ENCODE data around the gene LHX3. TPM values are rescaled to one million over a fixed set of nuclear protein-coding genes. Genes with fewer than 3 reads are reported as not detected.

The LHX3 gene
- total RNA-seq, 6 experiments from 2014 or later: not detected

DNA sequence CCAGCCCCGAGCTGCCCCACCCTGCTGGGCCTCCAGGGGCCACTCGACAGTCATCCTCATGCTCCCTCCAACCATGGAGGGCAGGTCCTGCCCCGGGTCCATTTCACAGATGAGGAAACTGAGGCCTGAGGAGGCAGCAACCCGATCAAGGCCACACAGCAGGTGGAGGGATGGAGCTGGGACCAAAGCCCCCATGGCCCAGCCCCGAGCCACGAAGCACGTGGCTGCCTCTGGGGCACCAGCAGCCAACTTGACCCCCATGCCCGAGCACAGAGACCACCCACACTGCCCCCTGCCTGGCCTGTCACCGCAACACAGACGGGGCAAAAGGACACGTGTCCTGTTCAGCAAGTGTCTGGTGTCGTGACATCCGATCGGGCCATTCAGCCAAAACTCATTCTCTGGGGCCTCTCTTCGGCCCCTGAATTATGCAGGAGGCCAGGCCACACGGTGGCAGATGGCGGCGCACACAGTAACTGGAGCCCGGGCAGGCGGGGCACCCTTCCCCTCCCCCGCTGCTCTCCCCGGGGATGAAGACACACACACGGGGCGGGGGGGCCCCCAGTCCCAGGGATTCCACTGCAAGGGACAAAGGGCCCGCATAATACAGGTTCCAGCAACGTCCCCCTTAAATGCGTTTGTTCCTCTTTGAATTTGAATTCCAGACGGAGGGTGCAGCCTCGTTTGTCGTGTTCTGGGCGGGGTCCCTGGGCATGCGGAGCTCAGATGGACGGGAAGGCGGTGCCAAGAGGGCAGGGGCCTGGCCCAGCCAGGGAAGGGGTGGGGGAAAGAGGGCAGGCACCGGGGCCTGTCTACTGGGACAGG lies 56.8 kb downstream of the LHX3 start:
- TF ChIP-seq, protein P1, sequence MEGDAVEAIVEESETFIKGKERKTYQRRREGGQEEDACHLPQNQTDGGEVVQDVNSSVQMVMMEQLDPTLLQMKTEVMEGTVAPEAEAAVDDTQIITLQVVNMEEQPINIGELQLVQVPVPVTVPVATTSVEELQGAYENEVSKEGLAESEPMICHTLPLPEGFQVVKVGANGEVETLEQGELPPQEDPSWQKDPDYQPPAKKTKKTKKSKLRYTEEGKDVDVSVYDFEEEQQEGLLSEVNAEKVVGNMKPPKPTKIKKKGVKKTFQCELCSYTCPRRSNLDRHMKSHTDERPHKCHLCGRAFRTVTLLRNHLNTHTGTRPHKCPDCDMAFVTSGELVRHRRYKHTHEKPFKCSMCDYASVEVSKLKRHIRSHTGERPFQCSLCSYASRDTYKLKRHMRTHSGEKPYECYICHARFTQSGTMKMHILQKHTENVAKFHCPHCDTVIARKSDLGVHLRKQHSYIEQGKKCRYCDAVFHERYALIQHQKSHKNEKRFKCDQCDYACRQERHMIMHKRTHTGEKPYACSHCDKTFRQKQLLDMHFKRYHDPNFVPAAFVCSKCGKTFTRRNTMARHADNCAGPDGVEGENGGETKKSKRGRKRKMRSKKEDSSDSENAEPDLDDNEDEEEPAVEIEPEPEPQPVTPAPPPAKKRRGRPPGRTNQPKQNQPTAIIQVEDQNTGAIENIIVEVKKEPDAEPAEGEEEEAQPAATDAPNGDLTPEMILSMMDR (IDR thresholded peaks at IDR 0.05): no peak
- Mint-ChIP-seq H3K36me3 (ENCODE audit: low read depth) (no peaks in the 10 kb centered on the region), H3K27ac (no peak overlapping the region), H3K27me3 (ENCODE audit: insufficient read depth) (peaks cover 26% of the 10 kb centered on the region), H3K9me3 (no peaks in the 10 kb centered on the region), H3K4me3 (no peak overlapping the region), H3K4me1 (ENCODE audit: low read depth) (no peaks in the 10 kb centered on the region)
- DNase-seq: no peak

DNA sequence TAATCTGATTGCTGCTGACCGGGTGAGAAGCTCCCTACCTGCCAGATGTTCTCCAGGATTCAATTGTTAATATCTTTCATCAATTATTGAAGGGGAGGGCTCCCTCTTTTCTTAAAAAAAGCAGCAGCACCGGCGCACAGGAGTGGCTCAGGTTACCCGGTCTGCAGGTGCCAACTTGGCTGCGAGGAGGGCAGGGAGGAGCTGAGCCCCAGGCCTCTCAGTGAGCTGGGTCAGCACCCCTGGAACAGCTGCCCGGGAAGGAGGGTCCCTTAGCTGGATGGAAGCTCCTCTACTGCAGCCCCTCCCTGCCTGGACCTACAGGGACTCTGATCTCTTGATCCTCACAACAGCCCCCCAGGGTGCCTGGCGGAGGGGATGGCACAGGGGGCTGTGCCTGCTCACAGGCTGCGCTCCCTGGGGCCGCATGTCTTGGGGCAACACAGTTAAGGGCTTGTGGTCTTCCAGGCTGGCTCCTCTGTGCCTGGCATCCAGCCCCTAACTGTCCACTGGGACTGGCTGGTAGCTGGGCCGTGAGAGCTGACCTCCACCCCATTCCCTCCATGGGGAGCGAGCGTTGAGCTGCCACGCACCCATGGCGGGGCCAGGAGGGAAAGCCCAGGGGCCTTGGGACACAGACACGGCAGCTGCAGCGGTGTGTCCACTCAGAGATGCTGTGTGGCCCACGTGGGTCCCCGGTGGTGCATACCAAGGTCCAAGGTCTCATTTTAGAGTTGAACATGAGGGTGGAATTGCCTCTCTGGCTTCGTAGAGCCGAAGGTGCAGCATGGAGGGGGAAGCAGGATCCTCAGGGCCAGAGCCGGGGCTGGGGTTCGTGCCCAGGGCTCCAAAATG lies 57.7 kb downstream of the LHX3 start:
- DNase-seq: no peak
- H3K4me3 Mint-ChIP-seq: no peak overlapping the region
- H3K9me3 Mint-ChIP-seq: no peaks in the 10 kb centered on the region
- H3K27ac Mint-ChIP-seq: no peak overlapping the region
- peaks cover 26% of the 10 kb centered on the region for H3K27me3 Mint-ChIP-seq (ENCODE audit: insufficient read depth)
- H3K4me1 Mint-ChIP-seq (ENCODE audit: low read depth): no peaks in the 10 kb centered on the region
- no peaks in the 10 kb centered on the region for H3K36me3 Mint-ChIP-seq (ENCODE audit: low read depth)
- TF ChIP-seq, protein P1 (IDR thresholded peaks at IDR 0.05): no peak

Other genes with a start within 250 kb of the LHX3 start
- 10 to 100 TPM; 27.9 to 33.6 (median 31.2) TPM for gene UBAC1, start 243.8 kb downstream of the LHX3 start, total RNA-seq (2021; fragmentation: NEBNext Ultra II Directional; extraction: Animal tissue kit (Norgen Biotek cat#: 25700))
- 10 to 100 TPM; 38.2 to 46.7 (median 40.2) TPM for gene NACC2, start 109.8 kb downstream of the LHX3 start, total RNA-seq (2021; fragmentation: NEBNext Ultra II Directional; extraction: Animal tissue kit (Norgen Biotek cat#: 25700))
- 10 to 100 TPM; 31.6 to 45.4 (median 35.7) TPM for gene TMEM250, start 86.3 kb downstream of the LHX3 start, total RNA-seq (2021; fragmentation: NEBNext Ultra II Directional; extraction: Animal tissue kit (Norgen Biotek cat#: 25700))
- 10 to 100 TPM; 20.1 to 24.9 (median 21.9) TPM for gene QSOX2, start 40.7 kb upstream of the LHX3 start, total RNA-seq (2021; fragmentation: NEBNext Ultra II Directional; extraction: Animal tissue kit (Norgen Biotek cat#: 25700))
- gene CCDC187, start 99.0 kb upstream of the LHX3 start, total RNA-seq (2021; fragmentation: NEBNext Ultra II Directional; extraction: Animal tissue kit (Norgen Biotek cat#: 25700)): not detected
- gene GPSM1, start 122.4 kb upstream of the LHX3 start, total RNA-seq (2021; fragmentation: NEBNext Ultra II Directional; extraction: Animal tissue kit (Norgen Biotek cat#: 25700)): 10 to 100 TPM; 50.9 to 60.2 (median 55.0) TPM
- gene DNLZ, start 158.6 kb upstream of the LHX3 start, total RNA-seq (2021; fragmentation: NEBNext Ultra II Directional; extraction: Animal tissue kit (Norgen Biotek cat#: 25700)): 10 to 100 TPM; 28.5 to 33.3 (median 30.4) TPM
- 10 to 100 TPM in 2 of 6 experiments, 1 to 10 TPM in 4; 2.9 to 19.0 (median 3.2) TPM for gene CARD9, start 168.5 kb upstream of the LHX3 start, total RNA-seq (2021; fragmentation: NEBNext Ultra II Directional; extraction: Animal tissue kit (Norgen Biotek cat#: 25700))
- gene SNAPC4, start 195.0 kb upstream of the LHX3 start, total RNA-seq (2021; fragmentation: NEBNext Ultra II Directional; extraction: Animal tissue kit (Norgen Biotek cat#: 25700)): 1 to 10 TPM; 6.2 to 9.4 (median 6.5) TPM
- gene ENTR1, start 205.5 kb upstream of the LHX3 start, total RNA-seq (2021; fragmentation: NEBNext Ultra II Directional; extraction: Animal tissue kit (Norgen Biotek cat#: 25700)): 10 to 100 TPM; 40.8 to 55.1 (median 43.7) TPM
- gene PMPCA, start 205.5 kb upstream of the LHX3 start, total RNA-seq (2021; fragmentation: NEBNext Ultra II Directional; extraction: Animal tissue kit (Norgen Biotek cat#: 25700)): 10 to 100 TPM; 69.1 to 81.0 (median 75.9) TPM
- gene INPP5E, start 234.7 kb upstream of the LHX3 start, total RNA-seq (2021; fragmentation: NEBNext Ultra II Directional; extraction: Animal tissue kit (Norgen Biotek cat#: 25700)): 10 to 100 TPM; 11.5 to 14.0 (median 12.3) TPM

All from HFFc6 (cell line).